HL-60/S4 treated with retinoic acid at 250 ng/mL for 4 days and 3 days (cell line): ENCODE results near the gene PANX2.

ENCODE experiments used
- in situ Hi-C: fragments of 300-500 bp; cut with MboI; formaldehyde crosslinking; loops from 2 replicates; pipeline ENCODE4 v1.7.0; 2022; ENCODE audit warnings: low sequenced_read_pairs

Gene PANX2

GRCh38 chr22:50210378-50211139, 40.0 kb downstream of the PANX2 start:
- in situ Hi-C loops = no loop called here

- in situ Hi-C loops = no loop called here
These were observed 40.6 kb downstream of the PANX2 start for GRCh38 chr22:50211147-50211546.

GRCh38 chr22:50213263-50213662, 42.7 kb downstream of the PANX2 start:
- in situ Hi-C loops = no loop called here

- in situ Hi-C loops = no loop called here
These were observed 44.9 kb downstream of the PANX2 start for GRCh38 chr22:50215297-50216054.

- in situ Hi-C loops = no loop called here
These were observed 45.6 kb downstream of the PANX2 start for GRCh38 chr22:50216055-50216683.

GRCh38 chr22:50216684-50217520, 46.4 kb downstream of the PANX2 start:
- in situ Hi-C loops = no loop called here

- in situ Hi-C loops = no loop called here
These were observed 47.1 kb downstream of the PANX2 start for GRCh38 chr22:50217543-50218152.

GRCh38 chr22:50218153-50218995, 47.8 kb downstream of the PANX2 start:
- in situ Hi-C loops = no loop called here

GRCh38 chr22:50218996-50219727, 48.6 kb downstream of the PANX2 start:
- in situ Hi-C loops = no loop called here

- in situ Hi-C loops = no loop called here
These were observed 49.5 kb downstream of the PANX2 start for GRCh38 chr22:50219800-50220602.

GRCh38 chr22:50220603-50221409, 50.3 kb downstream of the PANX2 start:
- in situ Hi-C loops = no loop called here

GRCh38 chr22:50221410-50222300, 51.1 kb downstream of the PANX2 start:
- in situ Hi-C loops = no loop called here

- in situ Hi-C loops = no loop called here
These were observed 52.0 kb downstream of the PANX2 start for GRCh38 chr22:50222508-50222907.

- in situ Hi-C loops = no loop called here
These were observed 53.5 kb downstream of the PANX2 start for GRCh38 chr22:50224071-50224470.

- in situ Hi-C loops = no loop called here
These were observed 54.9 kb downstream of the PANX2 start for GRCh38 chr22:50225200-50225969.
